ENCODE data around the gene GLDC.
"Not testable (repeated sequence)": the region's sequence is repeated elsewhere in the genome, so short reads cannot be mapped to it uniquely, and the experiment has no call there.

- TF ChIP-seq, protein P1, sequence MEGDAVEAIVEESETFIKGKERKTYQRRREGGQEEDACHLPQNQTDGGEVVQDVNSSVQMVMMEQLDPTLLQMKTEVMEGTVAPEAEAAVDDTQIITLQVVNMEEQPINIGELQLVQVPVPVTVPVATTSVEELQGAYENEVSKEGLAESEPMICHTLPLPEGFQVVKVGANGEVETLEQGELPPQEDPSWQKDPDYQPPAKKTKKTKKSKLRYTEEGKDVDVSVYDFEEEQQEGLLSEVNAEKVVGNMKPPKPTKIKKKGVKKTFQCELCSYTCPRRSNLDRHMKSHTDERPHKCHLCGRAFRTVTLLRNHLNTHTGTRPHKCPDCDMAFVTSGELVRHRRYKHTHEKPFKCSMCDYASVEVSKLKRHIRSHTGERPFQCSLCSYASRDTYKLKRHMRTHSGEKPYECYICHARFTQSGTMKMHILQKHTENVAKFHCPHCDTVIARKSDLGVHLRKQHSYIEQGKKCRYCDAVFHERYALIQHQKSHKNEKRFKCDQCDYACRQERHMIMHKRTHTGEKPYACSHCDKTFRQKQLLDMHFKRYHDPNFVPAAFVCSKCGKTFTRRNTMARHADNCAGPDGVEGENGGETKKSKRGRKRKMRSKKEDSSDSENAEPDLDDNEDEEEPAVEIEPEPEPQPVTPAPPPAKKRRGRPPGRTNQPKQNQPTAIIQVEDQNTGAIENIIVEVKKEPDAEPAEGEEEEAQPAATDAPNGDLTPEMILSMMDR (IDR thresholded peaks at IDR 0.05), result not testable (repeated sequence)
- TF ChIP-seq POLR2A (IDR thresholded peaks at IDR 0.05), result not testable (repeated sequence)
Observed at GRCh38 chr9:6645105-6645354, 499 bp downstream of the GLDC start.
